IMR-90 (cell line): ENCODE results near the gene DDX10. TPM values are rescaled to one million over a fixed set of nuclear protein-coding genes. Genes with fewer than 3 reads are reported as not detected.
A peak's percentile ranks its signal among the peaks of the same experiment; 100 is the strongest.

Source experiments
- ATAC-seq: fragments of 200-7000 bp; cut with Tn5 transposase; 2 replicates; pipeline ENCODE4 v1.9.1; 2020; ENCODE audit warnings: low read depth, mild to moderate bottlenecking, moderate library complexity
- BruUV-seq: library from RNA; stranded (reverse); fragments of 400-500 nt; replicated peaks from 2 replicates; lab custom pipeline; 2021; lab: Mats Ljungman, UMichigan
- CTCF ChIA-PET: fragments of 300-600 bp; formaldehyde crosslinking; extraction: SDS; loops from one replicate; lab custom pipeline; 2021; ENCODE audit warnings: antibody characterized with exemption; lab: Yijun Ruan, JAX
- POLR2A ChIA-PET: fragments of 300-600 bp; sonication (Branson Sonifier 250); formaldehyde crosslinking; loops from one replicate; lab custom pipeline; 2022; ENCODE audit warnings: antibody characterized with exemption; ENCODE audit not compliant: unreplicated experiment; lab: Charles Lee
- DNase-seq: peaks from one replicate; pipeline ENCODE4 v3.0.0; 2013
- H2AFZ ChIP-seq: replicated peaks from 2 replicates; pipeline ENCODE3; 2013; ENCODE audit warnings: low read length, mild to moderate bottlenecking; ENCODE audit not compliant: poor library complexity
- H2AK5ac ChIP-seq: 2 replicates; pipeline ENCODE4 v1.6.1; 2013; ENCODE audit warnings: low read depth, low read length, inconsistent platforms
- H2AK9ac ChIP-seq: replicated peaks from 2 replicates; pipeline ENCODE3; 2013; ENCODE audit warnings: mild to moderate bottlenecking, low read depth, low read length, moderate library complexity; ENCODE audit not compliant: poor library complexity
- H2BK120ac ChIP-seq: 2 replicates; pipeline ENCODE4 v1.6.1; 2013; ENCODE audit warnings: low read depth, low read length, inconsistent platforms
- H2BK15ac ChIP-seq: 3 replicates; pipeline ENCODE4 v1.6.1; 2013; ENCODE audit warnings: low read depth, low read length, inconsistent platforms
- H2BK20ac ChIP-seq: 2 replicates; pipeline ENCODE4 v1.6.1; 2013; ENCODE audit warnings: low read depth, mild to moderate bottlenecking, inconsistent platforms, low read length, moderate library complexity
- H2BK5ac ChIP-seq: 2 replicates; pipeline ENCODE4 v1.6.1; 2013; ENCODE audit warnings: mild to moderate bottlenecking, low read depth, low read length, inconsistent platforms; ENCODE audit not compliant: poor library complexity, severe bottlenecking
- H3K14ac ChIP-seq: replicated peaks from 2 replicates; pipeline ENCODE4 v1.6.1; 2013; ENCODE audit warnings: low read depth, low read length, inconsistent platforms
- H3K18ac ChIP-seq: 2 replicates; pipeline ENCODE4 v1.6.1; 2013; ENCODE audit warnings: low read depth, low read length, control low read depth
- H3K23ac ChIP-seq: 2 replicates; pipeline ENCODE4 v1.6.1; 2013; ENCODE audit warnings: low read depth, low read length, inconsistent platforms
- H3K27ac ChIP-seq: 2 replicates; pipeline ENCODE4 v1.5.1; 2013; ENCODE audit warnings: mild to moderate bottlenecking, control low read depth, low read length; ENCODE audit not compliant: insufficient read depth
- H3K27me3 ChIP-seq: 2 replicates; pipeline ENCODE4 v1.6.1; 2013; ENCODE audit warnings: low read length; ENCODE audit not compliant: control insufficient read depth, insufficient read depth
- H3K36me3 ChIP-seq: 2 replicates; pipeline ENCODE4 v1.6.1; 2013; ENCODE audit warnings: low read length, mixed read lengths; ENCODE audit not compliant: control insufficient read depth, insufficient read depth
- H3K4ac ChIP-seq: 2 replicates; pipeline ENCODE4 v1.6.1; 2013; ENCODE audit warnings: low read depth, low read length, inconsistent platforms
- H3K4me1 ChIP-seq: 2 replicates; pipeline ENCODE4 v1.6.1; 2013; ENCODE audit warnings: low read length, mixed read lengths; ENCODE audit not compliant: control insufficient read depth, insufficient read depth
- H3K4me2 ChIP-seq: 2 replicates; pipeline ENCODE4 v1.6.1; 2013; ENCODE audit warnings: low read depth, mild to moderate bottlenecking, control low read depth, low read length, moderate library complexity
- H3K4me3 ChIP-seq: 2 replicates; pipeline ENCODE4 v1.5.1; 2013; ENCODE audit warnings: low read depth, mild to moderate bottlenecking, control low read depth, low read length, moderate library complexity; ENCODE audit not compliant: insufficient read depth
- H3K56ac ChIP-seq: 2 replicates; pipeline ENCODE4 v1.6.1; 2013; ENCODE audit warnings: low read length, inconsistent platforms; ENCODE audit not compliant: insufficient read depth; ENCODE audit errors: extremely low read depth
- H3K79me1 ChIP-seq, 2 experiments: 2 replicates each; pipeline ENCODE4 v1.6.1; 2013; ENCODE audit warnings: low read length in 2 of 2, inconsistent platforms in 1 of 2, low read depth in 1 of 2
- H3K9ac ChIP-seq: 2 replicates; pipeline ENCODE4 v1.6.1; 2013; ENCODE audit warnings: low read depth, low read length, control low read depth
- H3K9me1 ChIP-seq: 2 replicates; pipeline ENCODE4 v1.6.1; 2013; ENCODE audit warnings: low read length, inconsistent platforms; ENCODE audit not compliant: insufficient read depth
- H3K9me3 ChIP-seq: 2 replicates; pipeline ENCODE4 v1.6.1; 2013; ENCODE audit warnings: low read length; ENCODE audit not compliant: control insufficient read depth, insufficient read depth
- H4K20me1 ChIP-seq: 2 replicates; pipeline ENCODE4 v1.6.1; 2013; ENCODE audit warnings: low read length, inconsistent platforms; ENCODE audit not compliant: insufficient read depth
- H4K5ac ChIP-seq: 2 replicates; pipeline ENCODE4 v1.6.1; 2013; ENCODE audit warnings: mild to moderate bottlenecking, low read depth, low read length, control low read depth
- H4K8ac ChIP-seq, 2 experiments: 2 replicates each; pipeline ENCODE4 v1.6.1; 2013; ENCODE audit warnings: low read depth in 2 of 2, low read length in 2 of 2, control low read depth in 1 of 2, inconsistent platforms in 1 of 2
- H4K91ac ChIP-seq: 2 replicates; pipeline ENCODE4 v1.6.1; 2013; ENCODE audit warnings: low read depth, low read length, inconsistent platforms; ENCODE audit not compliant: insufficient read depth
- CEBPB ChIP-seq: IDR thresholded peaks from 2 replicates; pipeline ENCODE4 v1.6.1; 2012; ENCODE audit warnings: low read depth, low read length, improper control_type of control experiment
- CHD1 ChIP-seq: IDR thresholded peaks from 2 replicates; pipeline ENCODE4 v1.6.1; 2012; ENCODE audit warnings: low read depth, low read length, improper control_type of control experiment
- FOS ChIP-seq: fragments of 150-350 bp; IDR thresholded peaks from 2 replicates; pipeline ENCODE4 v1.6.1; 2016; ENCODE audit warnings: low read depth, low read length
- MXI1 ChIP-seq: IDR thresholded peaks from 2 replicates; pipeline ENCODE4 v1.6.1; 2012; ENCODE audit warnings: low read depth, mild to moderate bottlenecking, low read length, moderate library complexity, borderline replicate concordance
- NFE2L2 ChIP-seq: fragments of 150-350 bp; IDR thresholded peaks from 2 replicates; pipeline ENCODE4 v1.6.1; 2016; ENCODE audit warnings: low read depth, mild to moderate bottlenecking, low read length
- POLR2A ChIP-seq: IDR thresholded peaks from 2 replicates; pipeline ENCODE4 v1.6.1; 2012; ENCODE audit warnings: mild to moderate bottlenecking, low read depth, low read length
- RAD21 ChIP-seq: IDR thresholded peaks from 2 replicates; pipeline ENCODE4 v1.6.1; 2012; ENCODE audit warnings: low read length, improper control_type of control experiment
- RCOR1 ChIP-seq: IDR thresholded peaks from 2 replicates; pipeline ENCODE4 v1.6.1; 2012; ENCODE audit warnings: mild to moderate bottlenecking, low read length, improper control_type of control experiment; ENCODE audit not compliant: insufficient replicate concordance
- SMC3 ChIP-seq: fragments of 150-350 bp; IDR thresholded peaks from 2 replicates; pipeline ENCODE4 v1.6.1; 2016; ENCODE audit warnings: low read depth, mild to moderate bottlenecking, antibody characterized with exemption, low read length, moderate library complexity
- WGBS, 2 experiments: methylation state at CpG; one replicate each; pipeline versions ENCODE4 v1.1.5 to v1.1.7; 2013; ENCODE audit warnings: missing lambda C conversion rate in 2 of 2; ENCODE audit not compliant: insufficient read length in 1 of 2; ENCODE audit errors: extremely low coverage in 2 of 2; 5-methylcytosine and 5-hydroxymethylcytosine counted together
- dilution Hi-C: fragments of 300-500 bp; cut with HindIII; formaldehyde crosslinking; loops from one replicate; pipeline ENCODE4 v1.14.3; 2018; ENCODE audit warnings: low sequenced_read_pairs; ENCODE audit not compliant: unreplicated experiment
- in situ Hi-C: fragments of 300-500 bp; cut with MboI; formaldehyde crosslinking; loops from 3 replicates; pipeline ENCODE4 v1.14.3; 2019; ENCODE audit warnings: low sequenced_read_pairs, inconsistent platforms, mixed read lengths
- intact Hi-C: fragments of 100-400 bp; cut with micrococcal nuclease; formaldehyde crosslinking; loops from 2 replicates; pipeline ENCODE4 v1.10.0; 2022
- polyA plus RNA-seq, 3 experiments: library from polyadenylated mRNA; depleted of rRNA; stranded (reverse); fragments of >200 nt; gene quantifications; 2 replicates each; pipeline ENCODE4 v1.2.3, GENCODE V29; 2012; ENCODE audit warnings: low replicate concordance in 1 of 3
- total RNA-seq: library from RNA; depleted of rRNA; stranded (reverse); fragments of >200 nt; gene quantifications from 2 replicates; pipeline ENCODE4 v1.2.3, GENCODE V29; 2012
- TF ChIP-seq, protein P1 (sequence below): conservative IDR thresholded peaks from 2 replicates; pipeline ENCODE4 v1.5.1; 2012; ENCODE audit warnings: mild to moderate bottlenecking, low read depth, low read length, improper control_type of control experiment
- TF ChIP-seq, protein P2 (sequence below): fragments of 150-350 bp; IDR thresholded peaks from 2 replicates; pipeline ENCODE4 v1.6.1; 2016; ENCODE audit warnings: low read depth, mild to moderate bottlenecking, low read length, moderate library complexity, borderline replicate concordance

DDX10 gene
- total and polyA plus RNA-seq, 2 of the 4 experiments (the other 2 are of a cell fraction) = 20.0 to 31.9 TPM

DNA sequence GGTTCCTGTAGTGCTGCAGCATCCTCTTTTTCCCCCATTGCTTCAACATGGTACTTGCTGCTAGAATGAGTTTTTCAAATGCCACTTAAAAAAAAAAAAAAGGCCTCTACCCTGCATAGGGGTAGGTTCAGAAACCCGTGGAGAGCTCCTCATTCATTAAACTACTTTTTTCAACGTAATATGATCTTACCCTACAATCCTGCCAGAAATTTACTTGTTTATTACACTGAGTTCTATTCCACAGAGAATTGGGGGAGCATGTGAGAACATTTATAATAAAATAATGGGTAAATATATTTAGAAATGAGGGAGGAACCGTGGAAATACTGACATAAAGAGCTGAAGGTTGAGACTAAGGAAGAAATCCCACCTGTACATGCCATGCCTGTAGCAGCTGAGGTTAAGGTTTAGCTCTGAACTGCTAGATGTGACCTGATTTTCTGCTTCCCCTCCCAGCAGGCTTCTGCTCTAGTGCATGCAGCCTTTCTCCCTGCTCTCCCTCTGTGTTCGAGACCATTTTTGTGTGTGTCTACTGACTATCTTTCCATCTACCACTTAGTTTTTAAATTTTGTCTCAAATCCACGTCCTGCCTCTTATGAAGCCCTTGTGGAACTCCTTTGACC is 225.7 kb downstream of the DDX10 start:
- Histone ChIP-seq H2AFZ (no peak overlapping the region), H4K5ac (no peak overlapping the region), H3K18ac (no peak overlapping the region; the same call in 1 of the 2 replicates), H3K36me3 (no peaks in the 10 kb centered on the region), H2AK5ac (peak overlapping the region; percentile 33), H3K14ac (peak overlapping the region; percentile 85), H2AK9ac (no peak overlapping the region), H2BK20ac (no peak overlapping the region), H3K9me1 (peaks cover 2% of the 10 kb centered on the region; the same call in 1 of the 2 replicates), H3K4ac (peak overlapping the region; percentile 69; the same call in 1 of the 2 replicates), H3K79me1 (peaks cover 3% of the 10 kb centered on the region in 2 experiments; a peak in 3 of 4 replicates), H3K4me1 (peaks cover 8% of the 10 kb centered on the region), H3K4me2 (no peak overlapping the region), H3K4me3 (no peak overlapping the region), H3K56ac (no peak overlapping the region), H2BK15ac (peak overlapping the region; percentile 51; the same call in 1 of the 3 replicates), H2BK120ac (peak overlapping the region; percentile 50; the same call in 1 of the 2 replicates), H3K9ac (no peak overlapping the region), H2BK5ac (no peak overlapping the region), H3K9me3 (no peaks in the 10 kb centered on the region), H4K91ac (peak overlapping the region; percentile 33; the same call in 1 of the 2 replicates), H3K27me3 (no peaks in the 10 kb centered on the region), H3K23ac (no peak overlapping the region), H4K20me1 (no peaks in the 10 kb centered on the region), H4K8ac (peak overlapping the region in 1 of 2 experiments; percentile 34; a peak in 1 of 4 replicates), H3K27ac (no peak overlapping the region)
- no TSS peak for BruUV-seq
- in situ Hi-C loops (no loop called here), dilution Hi-C loops (no loop called here), intact Hi-C loops (no loop called here)
- ATAC-seq (no peak), DNase-seq (no peak)
- TF ChIP-seq RCOR1 (no peak), CHD1 (no peak), SMC3 (no peak), MXI1 (no peak), RAD21 (no peak), POLR2A (no peak), FOS (no peak), NFE2L2 (no peak), CEBPB (no peak)
- TF ChIP-seq, protein P1, sequence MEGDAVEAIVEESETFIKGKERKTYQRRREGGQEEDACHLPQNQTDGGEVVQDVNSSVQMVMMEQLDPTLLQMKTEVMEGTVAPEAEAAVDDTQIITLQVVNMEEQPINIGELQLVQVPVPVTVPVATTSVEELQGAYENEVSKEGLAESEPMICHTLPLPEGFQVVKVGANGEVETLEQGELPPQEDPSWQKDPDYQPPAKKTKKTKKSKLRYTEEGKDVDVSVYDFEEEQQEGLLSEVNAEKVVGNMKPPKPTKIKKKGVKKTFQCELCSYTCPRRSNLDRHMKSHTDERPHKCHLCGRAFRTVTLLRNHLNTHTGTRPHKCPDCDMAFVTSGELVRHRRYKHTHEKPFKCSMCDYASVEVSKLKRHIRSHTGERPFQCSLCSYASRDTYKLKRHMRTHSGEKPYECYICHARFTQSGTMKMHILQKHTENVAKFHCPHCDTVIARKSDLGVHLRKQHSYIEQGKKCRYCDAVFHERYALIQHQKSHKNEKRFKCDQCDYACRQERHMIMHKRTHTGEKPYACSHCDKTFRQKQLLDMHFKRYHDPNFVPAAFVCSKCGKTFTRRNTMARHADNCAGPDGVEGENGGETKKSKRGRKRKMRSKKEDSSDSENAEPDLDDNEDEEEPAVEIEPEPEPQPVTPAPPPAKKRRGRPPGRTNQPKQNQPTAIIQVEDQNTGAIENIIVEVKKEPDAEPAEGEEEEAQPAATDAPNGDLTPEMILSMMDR = no peak
- TF ChIP-seq, protein P2, sequence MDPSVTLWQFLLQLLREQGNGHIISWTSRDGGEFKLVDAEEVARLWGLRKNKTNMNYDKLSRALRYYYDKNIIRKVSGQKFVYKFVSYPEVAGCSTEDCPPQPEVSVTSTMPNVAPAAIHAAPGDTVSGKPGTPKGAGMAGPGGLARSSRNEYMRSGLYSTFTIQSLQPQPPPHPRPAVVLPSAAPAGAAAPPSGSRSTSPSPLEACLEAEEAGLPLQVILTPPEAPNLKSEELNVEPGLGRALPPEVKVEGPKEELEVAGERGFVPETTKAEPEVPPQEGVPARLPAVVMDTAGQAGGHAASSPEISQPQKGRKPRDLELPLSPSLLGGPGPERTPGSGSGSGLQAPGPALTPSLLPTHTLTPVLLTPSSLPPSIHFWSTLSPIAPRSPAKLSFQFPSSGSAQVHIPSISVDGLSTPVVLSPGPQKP = no peak
- POLR2A ChIA-PET = no interaction called here
- no CpG with 5 or more reads among the region's 5 CpGs for WGBS, 2 experiments
- CTCF ChIA-PET = no interaction called here
